Lower lobe of right lung (tissue), 2 donors: ENCODE data around the gene ARNT2. TPM values are rescaled to one million over a fixed set of nuclear protein-coding genes. Genes with fewer than 3 reads are reported as not detected.

Source experiments
- ATAC-seq, 2 donors: fragments of 200-7000 bp; cut with Tn5 transposase; one replicate each; pipeline ENCODE4 v1.9.1; 2020 to 2022; ENCODE audit warnings: mild to moderate bottlenecking in 2 of 2, moderate library complexity in 2 of 2
- DNase-seq: peaks from one replicate; pipeline ENCODE4 v3.0.0-alpha.2; 2020
- H3K27ac ChIP-seq: fragments of 200-600 bp; one replicate; pipeline ENCODE4 v1.8.0; 2022
- H3K27me3 ChIP-seq: fragments of 200-600 bp; one replicate; pipeline ENCODE4 v1.8.0; 2022; ENCODE audit warnings: low read depth
- H3K36me3 ChIP-seq: fragments of 200-600 bp; one replicate; pipeline ENCODE4 v1.8.0; 2022; ENCODE audit warnings: mild to moderate bottlenecking
- H3K4me1 ChIP-seq: fragments of 200-600 bp; one replicate; pipeline ENCODE4 v1.8.0; 2022
- H3K4me3 ChIP-seq: fragments of 200-600 bp; one replicate; pipeline ENCODE4 v1.8.0; 2022; ENCODE audit warnings: mild to moderate bottlenecking
- H3K9me3 ChIP-seq: fragments of 200-600 bp; one replicate; pipeline ENCODE4 v1.8.0; 2022
- intact Hi-C: fragments of 100-400 bp; cut with DNase I; formaldehyde crosslinking; loops from one replicate; pipeline ENCODE4 v1.11.0; 2022
- total RNA-seq: library from RNA; stranded (reverse); fragmentation: NEBNext Ultra II Directional; extraction: Animal tissue kit (Norgen Biotek cat#: 25700); gene quantifications from one replicate; pipeline ENCODE4 v1.2.1, GENCODE V29; 2021
- TF ChIP-seq, protein P1 (sequence below): fragments of 200-600 bp; IDR thresholded peaks from one replicate; pipeline ENCODE4 v1.8.0; 2022; ENCODE audit warnings: antibody characterized with exemption, mild to moderate bottlenecking
- donor health status: DM: no; HTN: yes; CAD: no; lungs with severe emphysema.

Gene ARNT2
- total RNA-seq, 1 donor from 2014 or later: 11.4 TPM

DNA sequence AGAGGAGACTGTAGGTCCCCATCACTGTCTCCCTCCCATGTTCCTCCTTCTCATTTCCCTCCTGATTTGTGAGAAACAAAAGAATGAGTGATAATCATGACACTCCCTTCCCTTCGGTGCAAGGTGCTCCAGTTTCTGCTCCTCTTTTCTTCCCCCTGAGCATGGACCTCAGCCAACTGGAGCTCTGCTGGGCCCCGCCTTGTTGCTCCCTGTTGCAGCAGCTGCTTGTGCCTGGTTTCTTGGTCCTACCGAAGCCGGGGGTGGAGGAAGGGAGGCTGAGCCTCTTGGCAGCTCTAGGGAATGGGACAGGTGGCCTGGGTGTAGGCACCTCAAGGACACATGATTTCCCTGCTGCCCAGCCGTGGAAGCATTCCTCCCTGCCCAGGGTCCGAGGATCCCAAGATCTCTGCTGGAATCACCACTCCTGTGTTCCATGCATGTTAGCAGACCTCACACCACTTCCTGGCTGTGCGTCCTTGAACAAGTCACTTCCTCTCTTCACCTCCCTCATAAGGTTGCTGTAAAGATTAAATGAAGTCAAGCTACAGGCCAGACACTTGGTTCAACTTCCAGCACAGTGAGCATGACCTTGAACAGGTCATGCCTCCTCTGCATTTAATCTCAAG, 159.3 kb downstream of the ARNT2 start:
- no peak for ATAC-seq
- intact Hi-C loops: no loop called here
- Histone ChIP-seq H3K27ac (no peak overlapping the region), H3K4me1 (peaks cover 49% of the 10 kb centered on the region), H3K4me3 (no peak overlapping the region), H3K27me3 (no peaks in the 10 kb centered on the region), H3K36me3 (no peaks in the 10 kb centered on the region), H3K9me3 (no peaks in the 10 kb centered on the region)
- TF ChIP-seq, protein P1, sequence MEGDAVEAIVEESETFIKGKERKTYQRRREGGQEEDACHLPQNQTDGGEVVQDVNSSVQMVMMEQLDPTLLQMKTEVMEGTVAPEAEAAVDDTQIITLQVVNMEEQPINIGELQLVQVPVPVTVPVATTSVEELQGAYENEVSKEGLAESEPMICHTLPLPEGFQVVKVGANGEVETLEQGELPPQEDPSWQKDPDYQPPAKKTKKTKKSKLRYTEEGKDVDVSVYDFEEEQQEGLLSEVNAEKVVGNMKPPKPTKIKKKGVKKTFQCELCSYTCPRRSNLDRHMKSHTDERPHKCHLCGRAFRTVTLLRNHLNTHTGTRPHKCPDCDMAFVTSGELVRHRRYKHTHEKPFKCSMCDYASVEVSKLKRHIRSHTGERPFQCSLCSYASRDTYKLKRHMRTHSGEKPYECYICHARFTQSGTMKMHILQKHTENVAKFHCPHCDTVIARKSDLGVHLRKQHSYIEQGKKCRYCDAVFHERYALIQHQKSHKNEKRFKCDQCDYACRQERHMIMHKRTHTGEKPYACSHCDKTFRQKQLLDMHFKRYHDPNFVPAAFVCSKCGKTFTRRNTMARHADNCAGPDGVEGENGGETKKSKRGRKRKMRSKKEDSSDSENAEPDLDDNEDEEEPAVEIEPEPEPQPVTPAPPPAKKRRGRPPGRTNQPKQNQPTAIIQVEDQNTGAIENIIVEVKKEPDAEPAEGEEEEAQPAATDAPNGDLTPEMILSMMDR: no peak
- no peak for DNase-seq

DNA sequence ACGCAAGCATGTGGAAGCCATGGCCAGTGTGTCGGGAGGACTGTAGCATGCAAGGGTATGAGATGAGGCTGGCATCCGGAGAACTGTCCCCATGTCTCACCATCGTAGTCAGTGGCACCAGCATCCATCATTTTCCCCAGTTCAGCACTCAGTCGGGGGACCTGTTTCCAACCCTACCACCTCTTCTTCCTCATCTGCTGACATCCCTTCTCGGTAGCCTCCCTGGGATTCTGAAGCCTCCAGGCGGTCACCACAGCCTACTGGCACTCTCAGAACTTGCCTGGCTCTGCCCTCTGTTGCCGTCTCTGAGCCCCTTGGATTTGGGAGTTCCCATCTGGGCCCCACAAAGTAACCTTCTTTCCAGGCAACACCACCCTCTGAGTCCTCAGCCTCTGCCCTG, 159.9 kb downstream of the ARNT2 start:
- no peak overlapping the region for H3K4me3 ChIP-seq
- TF ChIP-seq, protein P1: no peak

DNA sequence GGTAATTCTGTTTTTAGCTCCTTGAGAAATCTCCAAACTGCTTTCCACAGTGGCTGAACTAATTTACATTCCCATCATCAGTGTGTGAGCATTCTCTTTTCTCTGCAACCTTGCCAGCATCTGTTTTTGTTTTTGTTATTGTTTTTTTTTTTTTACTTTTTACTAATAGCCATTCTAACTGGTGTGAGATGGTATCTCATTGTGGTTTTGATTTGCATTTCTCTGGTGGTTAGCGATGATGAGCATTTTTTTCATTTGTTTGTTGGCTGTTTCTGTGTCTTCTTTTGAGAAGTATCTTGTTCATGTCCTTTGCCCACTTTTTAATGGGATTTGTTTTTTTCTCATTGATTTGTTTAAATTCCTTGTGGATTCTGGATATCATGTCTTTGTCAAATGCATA, 161.2 kb downstream of the ARNT2 start:
- H3K4me1 ChIP-seq: peaks cover 31% of the 10 kb centered on the region
- intact Hi-C loops: loop anchor here (5.0 kb wide), 1 partner anchor 212 kb away; the partner anchor contains the start of gene CEMIP
- H3K36me3 ChIP-seq: no peaks in the 10 kb centered on the region
- H3K4me3 ChIP-seq: no peak overlapping the region
- H3K27ac ChIP-seq: no peak overlapping the region
- TF ChIP-seq, protein P1: no peak
- no peaks in the 10 kb centered on the region for H3K27me3 ChIP-seq
- H3K9me3 ChIP-seq: no peaks in the 10 kb centered on the region
- DNase-seq: no peak
- ATAC-seq: no peak

More for the DNA sequence above, 159.9 kb downstream of the ARNT2 start:
- no peaks in the 10 kb centered on the region for H3K27me3 ChIP-seq
- H3K4me1 ChIP-seq: peaks cover 44% of the 10 kb centered on the region
- H3K27ac ChIP-seq: no peak overlapping the region
- H3K9me3 ChIP-seq: no peaks in the 10 kb centered on the region
- intact Hi-C loops: no loop called here
- ATAC-seq (no peak), DNase-seq (no peak)
- H3K36me3 ChIP-seq: no peaks in the 10 kb centered on the region

DNA sequence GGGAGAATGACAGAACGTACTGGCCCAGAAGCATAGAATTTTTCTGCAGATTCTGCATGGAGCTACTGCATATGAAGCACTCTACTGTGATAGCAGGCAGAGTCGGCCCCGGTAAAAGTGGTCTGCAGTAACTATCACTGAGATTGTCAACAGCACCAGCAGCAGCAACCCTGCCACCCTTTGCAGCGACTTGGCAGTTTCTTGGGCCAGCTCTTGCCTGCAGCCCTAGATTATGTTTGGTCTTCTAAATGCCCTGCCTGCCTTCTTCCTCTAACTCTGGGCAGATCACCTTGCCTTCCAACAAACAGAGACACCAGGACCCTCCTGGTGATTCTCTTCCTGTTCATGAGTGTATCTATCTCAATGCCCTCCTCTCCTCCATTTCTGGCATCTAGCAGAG, 161.8 kb downstream of the ARNT2 start:
- no peak for ATAC-seq
- Histone ChIP-seq H3K36me3 (no peaks in the 10 kb centered on the region), H3K27me3 (no peaks in the 10 kb centered on the region), H3K27ac (no peak overlapping the region), H3K9me3 (no peaks in the 10 kb centered on the region), H3K4me3 (no peak overlapping the region), H3K4me1 (peaks cover 25% of the 10 kb centered on the region)
- TF ChIP-seq, protein P1: no peak
- DNase-seq: no peak
- intact Hi-C loops: loop anchor here (5.0 kb wide), 1 partner anchor 211 kb away; the partner anchor contains the start of gene CEMIP

DNA sequence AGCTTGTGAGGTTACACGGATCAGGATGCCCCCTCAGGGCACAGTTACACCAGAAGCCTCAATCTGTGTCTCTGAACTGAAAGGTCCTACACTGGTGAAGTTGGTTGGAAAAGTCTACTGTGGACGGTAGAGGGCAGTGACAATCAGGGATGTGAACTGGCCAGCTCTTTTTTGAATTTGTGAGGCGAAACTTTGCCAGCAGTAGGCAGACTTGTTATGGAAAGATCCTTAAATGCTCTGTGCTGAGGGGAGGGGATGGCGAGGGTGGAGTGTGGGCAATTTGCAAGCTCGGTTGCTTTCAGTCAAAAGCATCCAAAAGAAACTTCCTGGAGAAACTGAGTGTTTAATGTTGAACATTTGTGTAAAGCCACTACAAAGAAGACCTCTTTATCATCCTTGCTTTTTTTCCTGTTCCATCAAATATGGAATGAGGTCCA, 163.6 kb downstream of the ARNT2 start:
- intact Hi-C loops: loop anchor here (5.0 kb wide), 1 partner anchor 210 kb away; the partner anchor contains the start of gene CEMIP
- Histone ChIP-seq H3K27ac (no peak overlapping the region), H3K36me3 (no peaks in the 10 kb centered on the region), H3K9me3 (no peaks in the 10 kb centered on the region), H3K4me3 (no peak overlapping the region), H3K27me3 (no peaks in the 10 kb centered on the region), H3K4me1 (peaks cover 13% of the 10 kb centered on the region)
- ATAC-seq (peak; percentile 74 to 84), DNase-seq (no peak)
- TF ChIP-seq, protein P1: peak; percentile 72
